SK-N-SH (cell line): ENCODE measurements around the gene SLC35E2B.
"Not testable (repeated sequence)": the region's sequence is repeated elsewhere in the genome, so short reads cannot be mapped to it uniquely, and the experiment has no call there.

Experiments
- CTCF ChIP-seq: fragments of 200-600 bp; sonication (generic); IDR thresholded peaks from 2 replicates; pipeline ENCODE4 v1.6.1; 2017; ENCODE audit warnings: antibody characterized with exemption, mild to moderate bottlenecking, moderate library complexity
- EZH2phosphoT487 ChIP-seq: fragments of 200-600 bp; sonication (generic); IDR thresholded peaks from 2 replicates; pipeline ENCODE4 v1.6.1; 2017; ENCODE audit warnings: low read depth, mixed run types, mild to moderate bottlenecking, antibody characterized with exemption, moderate library complexity, borderline replicate concordance
- FOXJ3 ChIP-seq: sonication (generic); formaldehyde crosslinking; IDR thresholded peaks from 2 replicates; pipeline ENCODE4 v1.5.1; 2020; ENCODE audit warnings: mild to moderate bottlenecking, missing genetic modification reagents
- MXI1 ChIP-seq: IDR thresholded peaks from 2 replicates; pipeline ENCODE4 v1.6.1; 2012; ENCODE audit warnings: mild to moderate bottlenecking, low read depth, low read length, improper control_type of control experiment
- POLR2AphosphoS5 ChIP-seq: IDR thresholded peaks from 2 replicates; pipeline ENCODE4 v1.6.1; 2012; ENCODE audit warnings: low read depth, low read length
- RCOR1 ChIP-seq: fragments of 150-350 bp; IDR thresholded peaks from 2 replicates; pipeline ENCODE4 v1.6.1; 2017; ENCODE audit warnings: antibody characterized with exemption, low read length
- SIN3A ChIP-seq: IDR thresholded peaks from 2 replicates; pipeline ENCODE4 v1.6.1; 2012; ENCODE audit warnings: low read depth, mild to moderate bottlenecking, low read length, moderate library complexity, borderline replicate concordance
- TAF1 ChIP-seq: IDR thresholded peaks from 2 replicates; pipeline ENCODE4 v1.6.1; 2012; ENCODE audit warnings: low read depth, mild to moderate bottlenecking, low read length, moderate library complexity, borderline replicate concordance

- not testable (repeated sequence) for TF ChIP-seq POLR2AphosphoS5, EZH2phosphoT487, TAF1, RCOR1, CTCF, MXI1, FOXJ3, SIN3A
These were observed 33.5 kb upstream of the SLC35E2B start for GRCh38 chr1:1726088-1726487.
